OCI-LY7 (cell line): ENCODE results near the gene ACSS2.
A peak's percentile ranks its signal among the peaks of the same experiment; 100 is the strongest.

ENCODE experiments used
- CTCF ChIP-seq: fragments of 200-600 bp; sonication (generic); conservative IDR thresholded peaks from 2 replicates; pipeline ENCODE4 v1.5.1; 2014; ENCODE audit warnings: mild to moderate bottlenecking, antibody characterized with exemption, low read length, moderate library complexity, mixed read lengths
- EZH2phosphoT487 ChIP-seq: fragments of 200-600 bp; sonication (generic); IDR thresholded peaks from 2 replicates; pipeline ENCODE4 v1.6.1; 2018; ENCODE audit warnings: low read depth, borderline replicate concordance, mild to moderate bottlenecking, mixed run types, antibody characterized with exemption, low read length, moderate library complexity, mixed read lengths

GRCh38 chr20:34875642-34876405 is 588 bp upstream of the ACSS2 start:
- TF ChIP-seq CTCF: peak; percentile 47; the same call in 1 of the 2 replicates
- no peak for TF ChIP-seq EZH2phosphoT487
